PC-9 (cell line): ENCODE data around the gene FYN. TPM values are rescaled to one million over a fixed set of nuclear protein-coding genes. Genes with fewer than 3 reads are reported as not detected.
A peak's percentile ranks its signal among the peaks of the same experiment; 100 is the strongest.

Experiments used
- BruUV-seq: library from RNA; stranded (reverse); fragments of 400-500 nt; replicated peaks from 2 replicates; lab custom pipeline; 2021; lab: Mats Ljungman, UMichigan
- CTCF ChIA-PET: fragments of 300-600 bp; sonication (Branson Sonifier 250); formaldehyde crosslinking; loops from one replicate; lab custom pipeline; 2022; ENCODE audit warnings: antibody characterized with exemption; lab: Charles Lee
- POLR2A ChIA-PET: fragments of 300-600 bp; sonication (Branson Sonifier 250); formaldehyde crosslinking; loops from one replicate; lab custom pipeline; 2022; ENCODE audit warnings: antibody characterized with exemption; ENCODE audit not compliant: unreplicated experiment; lab: Charles Lee
- DNase-seq, 2 experiments: peaks; one replicate each; pipeline versions ENCODE4 v3.0.0 to v3.0.0-alpha.2; 2015 to 2022; ENCODE audit warnings: mixed read lengths in 1 of 2
- H2AFZ ChIP-seq: fragments of 200-600 bp; sonication (generic); 2 replicates; pipeline ENCODE4 v1.8.1; 2017; ENCODE audit warnings: antibody characterized with exemption
- H3F3A ChIP-seq: fragments of 200-600 bp; sonication (generic); 2 replicates; pipeline ENCODE4 v1.8.1; 2017; ENCODE audit warnings: antibody characterized with exemption, mild to moderate bottlenecking, low read depth; ENCODE audit not compliant: insufficient read depth
- H3K27ac ChIP-seq: fragments of 200-600 bp; sonication (generic); 2 replicates; pipeline ENCODE4 v1.6.1; 2016; ENCODE audit warnings: mixed run types
- H3K27me3 ChIP-seq: fragments of 200-600 bp; sonication (generic); 2 replicates; pipeline ENCODE4 v1.6.1; 2016; ENCODE audit warnings: low read depth, mixed run types; ENCODE audit not compliant: insufficient read depth
- H3K36me3 ChIP-seq: fragments of 200-600 bp; sonication (generic); 2 replicates; pipeline ENCODE4 v1.6.1; 2016; ENCODE audit warnings: low read depth, mixed run types
- H3K4me1 ChIP-seq: fragments of 200-600 bp; sonication (generic); replicated peaks from 2 replicates; pipeline ENCODE4 v1.6.1; 2016; ENCODE audit warnings: mixed run types; ENCODE audit not compliant: insufficient read depth
- H3K4me2 ChIP-seq: fragments of 200-600 bp; sonication (generic); 2 replicates; pipeline ENCODE4 v1.6.1; 2017; ENCODE audit warnings: mixed run types
- H3K4me3 ChIP-seq: fragments of 200-600 bp; sonication (generic); 2 replicates; pipeline ENCODE4 v1.6.1; 2016; ENCODE audit warnings: mixed run types
- H3K79me2 ChIP-seq: fragments of 200-600 bp; sonication (generic); 2 replicates; pipeline ENCODE4 v1.6.1; 2017; ENCODE audit warnings: low read depth, mixed run types
- H3K9me2 ChIP-seq: fragments of 200-600 bp; sonication (generic); 2 replicates; pipeline ENCODE4 v1.8.1; 2017; ENCODE audit warnings: mild to moderate bottlenecking; ENCODE audit not compliant: insufficient read depth
- H3K9me3 ChIP-seq: fragments of 200-600 bp; sonication (generic); 2 replicates; pipeline ENCODE4 v1.8.1; 2016; ENCODE audit warnings: low read depth; ENCODE audit not compliant: insufficient read depth
- H4K20me1 ChIP-seq: fragments of 200-600 bp; sonication (generic); 2 replicates; pipeline ENCODE4 v1.8.1; 2017; ENCODE audit not compliant: insufficient read depth
- EZH2 ChIP-seq: fragments of 200-600 bp; sonication (generic); IDR thresholded peaks from 2 replicates; pipeline ENCODE4 v1.8.0; 2017; ENCODE audit warnings: antibody characterized with exemption, low read depth
- intact Hi-C: fragments of 100-400 bp; cut with micrococcal nuclease; formaldehyde crosslinking; loops from one replicate; pipeline ENCODE4 v1.10.0; 2022; ENCODE audit not compliant: unreplicated experiment
- total RNA-seq: library from RNA; stranded (reverse); gene quantifications from 2 replicates; pipeline ENCODE4 v1.2.3, GENCODE V29; 2021
- TF ChIP-seq, protein P1 (sequence below): fragments of 200-600 bp; sonication (generic); conservative IDR thresholded peaks from 2 replicates; pipeline ENCODE4 v1.6.1; 2017; ENCODE audit warnings: mixed run types, antibody characterized with exemption, mild to moderate bottlenecking, moderate library complexity

FYN gene
- total RNA-seq, 1 experiment from 2014 or later: 53.3 TPM

DNA sequence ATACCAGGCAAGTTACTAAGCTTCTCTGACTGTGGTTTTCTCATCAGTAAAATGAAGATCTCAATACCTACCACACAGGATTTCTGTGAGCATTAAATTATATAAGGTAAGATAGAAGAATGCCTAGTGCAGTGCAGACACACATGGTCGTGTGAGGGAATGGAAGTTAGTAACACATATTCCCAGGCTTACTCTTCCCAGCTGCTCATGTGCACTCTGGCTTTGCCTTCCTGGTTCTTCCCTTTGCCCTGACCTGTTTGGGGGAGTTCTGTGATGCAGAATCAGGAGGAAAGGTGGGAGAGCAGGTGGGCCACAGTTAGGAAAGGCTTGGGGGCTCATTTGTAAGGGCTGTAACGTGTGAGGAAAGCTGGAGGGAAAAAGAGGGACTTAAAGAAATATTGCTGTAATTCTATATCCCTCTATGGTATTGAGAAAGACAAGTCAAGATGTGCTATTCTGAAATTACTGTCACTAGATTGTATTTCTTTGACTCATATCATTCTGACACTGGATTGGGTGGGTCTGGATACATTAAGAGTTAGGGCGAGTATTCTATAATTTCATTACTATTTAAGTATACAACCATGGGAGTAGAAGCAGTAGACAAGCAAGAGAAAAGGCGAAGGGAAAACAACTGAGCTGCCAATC is 47.7 kb downstream of the FYN start:
- POLR2A ChIA-PET: no interaction called here

DNA sequence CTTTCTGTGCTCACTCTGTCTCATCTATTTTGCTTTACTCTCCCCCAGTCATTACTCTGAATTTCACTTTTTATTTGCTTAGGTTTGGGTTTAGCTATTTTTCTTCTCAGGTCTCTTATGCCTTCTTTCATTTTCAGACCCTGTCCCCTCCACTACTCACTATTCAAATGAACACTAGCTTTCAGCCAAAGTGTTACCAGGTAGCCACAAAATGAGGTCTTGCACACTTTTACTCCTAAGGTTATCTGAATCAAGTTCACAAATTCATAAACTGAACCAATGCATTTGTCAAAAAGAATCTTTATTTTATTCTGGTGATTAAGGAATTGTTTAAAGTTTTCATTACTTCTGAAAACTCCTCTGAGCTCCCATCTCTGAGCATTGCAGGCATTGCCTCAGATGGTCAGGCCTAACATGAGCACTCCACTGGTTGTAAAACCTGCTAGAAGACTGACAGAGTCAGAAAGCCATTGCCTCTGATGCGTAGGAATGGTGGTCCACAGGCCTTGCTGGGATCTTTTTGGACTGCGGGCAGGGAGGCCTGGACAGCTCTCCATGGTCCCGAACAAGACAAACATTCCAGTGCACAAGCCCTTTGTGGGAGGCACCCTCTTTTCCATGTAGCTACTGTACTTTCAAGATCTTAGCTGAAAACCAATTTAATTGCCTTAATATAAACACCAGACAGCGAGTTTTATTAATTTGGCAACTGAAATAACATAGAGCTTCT is 48.5 kb downstream of the FYN start:
- ChIA-PET CTCF (interaction anchor here (0.6 to 0.7 kb wide), 2 partner anchors 11 to 1125 kb away, joined by 3 to 5 read pairs; no protein-coding TSS in a partner anchor), POLR2A (interaction anchor here (1.1 kb wide), 1 partner anchor 11 kb away, joined by 4 read pairs; no protein-coding TSS in a partner anchor)
- Histone ChIP-seq H3K9me3 (no peaks in the 10 kb centered on the region), H3K36me3 (no peaks in the 10 kb centered on the region), H4K20me1 (no peaks in the 10 kb centered on the region), H3K4me2 (peak overlapping the region; percentile 63), H3K4me1 (peaks cover 33% of the 10 kb centered on the region), H3F3A (peaks cover 27% of the 10 kb centered on the region), H2AFZ (no peak overlapping the region), H3K27ac (peak overlapping the region; percentile 78), H3K4me3 (no peak overlapping the region), H3K9me2 (no peaks in the 10 kb centered on the region), H3K79me2 (peaks cover 16% of the 10 kb centered on the region), H3K27me3 (no peaks in the 10 kb centered on the region)
- no peak for DNase-seq
- no TSS peak for BruUV-seq
- intact Hi-C loops: loop anchor here (2.0 to 5.0 kb wide), 2 partner anchors 18 to 48 kb away; partner anchors contain the start of gene FYN
- no peak for TF ChIP-seq EZH2
- TF ChIP-seq, protein P1, sequence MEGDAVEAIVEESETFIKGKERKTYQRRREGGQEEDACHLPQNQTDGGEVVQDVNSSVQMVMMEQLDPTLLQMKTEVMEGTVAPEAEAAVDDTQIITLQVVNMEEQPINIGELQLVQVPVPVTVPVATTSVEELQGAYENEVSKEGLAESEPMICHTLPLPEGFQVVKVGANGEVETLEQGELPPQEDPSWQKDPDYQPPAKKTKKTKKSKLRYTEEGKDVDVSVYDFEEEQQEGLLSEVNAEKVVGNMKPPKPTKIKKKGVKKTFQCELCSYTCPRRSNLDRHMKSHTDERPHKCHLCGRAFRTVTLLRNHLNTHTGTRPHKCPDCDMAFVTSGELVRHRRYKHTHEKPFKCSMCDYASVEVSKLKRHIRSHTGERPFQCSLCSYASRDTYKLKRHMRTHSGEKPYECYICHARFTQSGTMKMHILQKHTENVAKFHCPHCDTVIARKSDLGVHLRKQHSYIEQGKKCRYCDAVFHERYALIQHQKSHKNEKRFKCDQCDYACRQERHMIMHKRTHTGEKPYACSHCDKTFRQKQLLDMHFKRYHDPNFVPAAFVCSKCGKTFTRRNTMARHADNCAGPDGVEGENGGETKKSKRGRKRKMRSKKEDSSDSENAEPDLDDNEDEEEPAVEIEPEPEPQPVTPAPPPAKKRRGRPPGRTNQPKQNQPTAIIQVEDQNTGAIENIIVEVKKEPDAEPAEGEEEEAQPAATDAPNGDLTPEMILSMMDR: no peak

More for the DNA sequence above, 47.7 kb downstream of the FYN start:
- CTCF ChIA-PET: no interaction called here
- no peaks in the 10 kb centered on the region for H3K9me3 ChIP-seq
- DNase-seq: no peak
- peaks cover 11% of the 10 kb centered on the region; the same call in 1 of the 2 replicates for H3K79me2 ChIP-seq
- no peak overlapping the region; the same call in 1 of the 2 replicates for H3K27ac ChIP-seq
- intact Hi-C loops: loop anchor here (2.0 kb wide), 1 partner anchor 19 kb away; no protein-coding TSS in a partner anchor
- TF ChIP-seq, protein P1: no peak
- no peak for TF ChIP-seq EZH2
- no peaks in the 10 kb centered on the region for H3K27me3 ChIP-seq
- peaks cover 27% of the 10 kb centered on the region for H3F3A ChIP-seq
- H4K20me1 ChIP-seq: no peaks in the 10 kb centered on the region
- no peak overlapping the region for H2AFZ ChIP-seq
- no TSS peak for BruUV-seq
- H3K4me3 ChIP-seq: no peak overlapping the region
- H3K4me2 ChIP-seq: no peak overlapping the region
- peaks cover 33% of the 10 kb centered on the region for H3K4me1 ChIP-seq
- H3K36me3 ChIP-seq: no peaks in the 10 kb centered on the region
- H3K9me2 ChIP-seq: no peaks in the 10 kb centered on the region
